ENCODE data around the gene PEAR1. TPM values are rescaled to one million over a fixed set of nuclear protein-coding genes. Genes with fewer than 3 reads are reported as not detected.

Gene PEAR1
- total RNA-seq, 1 experiment from 2014 or later: 10.8 TPM

DNA sequence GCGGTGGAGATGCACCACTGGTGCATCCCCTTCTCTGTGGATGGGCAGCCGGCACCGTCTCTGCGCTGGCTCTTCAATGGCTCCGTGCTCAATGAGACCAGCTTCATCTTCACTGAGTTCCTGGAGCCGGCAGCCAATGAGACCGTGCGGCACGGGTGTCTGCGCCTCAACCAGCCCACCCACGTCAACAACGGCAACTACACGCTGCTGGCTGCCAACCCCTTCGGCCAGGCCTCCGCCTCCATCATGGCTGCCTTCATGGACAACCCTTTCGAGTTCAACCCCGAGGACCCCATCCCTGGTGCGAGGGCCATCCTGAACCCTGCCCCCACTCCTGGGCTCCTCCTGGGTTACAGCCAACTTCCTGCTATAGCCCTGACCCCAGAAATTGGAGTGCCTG is 19.9 kb upstream of the PEAR1 start:
- Histone ChIP-seq H3K27me3 (ENCODE audit: insufficient read depth, low read length) (0 out of 2 replicates have a peak, but pooled peaks cover 3% of the 10 kb centered on the region), H2AFZ (ENCODE audit: low read depth, low read length, poor library complexity, severe bottlenecking) (no peak overlapping the region), H3K4me3 (replicated peaks in 1 of 2; ENCODE audit: low read depth in 1 of 2, low read length in 2 of 2) (no peak overlapping the region), H3K36me3 (ENCODE audit: control insufficient read depth in 1 of 2, insufficient read depth in 2 of 2, low read length in 2 of 2) (no peaks in the 10 kb centered on the region), H3K79me2 (ENCODE audit: insufficient read depth, low read length) (no peaks in the 10 kb centered on the region), H3K4me2 (ENCODE audit: low read length) (no peak overlapping the region), H3K27ac (ENCODE audit: low read depth, low read length) (no peak overlapping the region), H3K9me2 (ENCODE audit: insufficient read depth) (no peaks in the 10 kb centered on the region), H3K9ac (ENCODE audit: low read length) (no peak overlapping the region), H3K4me1 (ENCODE audit: control insufficient read depth in 1 of 2, insufficient read depth in 2 of 2, low read length in 2 of 2) (peaks cover 0 to 15% of the 10 kb centered on the region in 2 experiments; a peak in 2 of 4 replicates), H4K20me1 (ENCODE audit: insufficient read depth) (no peaks in the 10 kb centered on the region), H3K9me3 (ENCODE audit: control insufficient read depth in 1 of 2, insufficient read depth in 1 of 2, low read depth in 1 of 2, low read length in 2 of 2) (no peaks in the 10 kb centered on the region)
- intact Hi-C loops (cut with micrococcal nuclease): no loop called here
- BruUV-seq (replicated peaks): no TSS peak
- ChIA-PET POLR2A (no interaction called here), RAD21 (ENCODE audit: low non-redundant PET in 1 of 2, low total read pairs in 2 of 2, uncharacterized antibody in 2 of 2, unreplicated experiment in 2 of 2) (no interaction called here), CTCF (no interaction called here)
- DNase-seq (ENCODE audit: low read depth, low spot score): no peak
- no peak for ATAC-seq
- no peak for TF ChIP-seq RAD21 (IDR thresholded peaks at IDR 0.05; ENCODE audit: low read depth)
- TF ChIP-seq EGR1 (IDR thresholded peaks at IDR 0.05; ENCODE audit: low read depth): no peak
- no peak for TF ChIP-seq EZH2phosphoT487 (IDR thresholded peaks at IDR 0.05; ENCODE audit: borderline replicate concordance)
- no peak for TF ChIP-seq SRF (IDR thresholded peaks at IDR 0.05; ENCODE audit: low read depth)
- TF ChIP-seq ELF1 (IDR thresholded peaks at IDR 0.05; ENCODE audit: borderline replicate concordance, low read depth): no peak
- TF ChIP-seq, protein P1, sequence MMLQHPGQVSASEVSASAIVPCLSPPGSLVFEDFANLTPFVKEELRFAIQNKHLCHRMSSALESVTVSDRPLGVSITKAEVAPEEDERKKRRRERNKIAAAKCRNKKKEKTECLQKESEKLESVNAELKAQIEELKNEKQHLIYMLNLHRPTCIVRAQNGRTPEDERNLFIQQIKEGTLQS (IDR thresholded peaks at IDR 0.05): no peak
- no peak for TF ChIP-seq CEBPB (IDR thresholded peaks at IDR 0.05; ENCODE audit: low read depth)
- no peak for TF ChIP-seq CBX3 (IDR thresholded peaks at IDR 0.05; ENCODE audit: low read depth)
- no peak for TF ChIP-seq ZNF274 (IDR thresholded peaks at IDR 0.05; ENCODE audit: low read depth, low read length)
- TF ChIP-seq SIN3A (IDR thresholded peaks at IDR 0.05; ENCODE audit: low read depth): no peak
- no peak for TF ChIP-seq JUND (IDR thresholded peaks at IDR 0.05)
- TF ChIP-seq SP1 (IDR thresholded peaks at IDR 0.05; ENCODE audit: low read depth): no peak

DNA sequence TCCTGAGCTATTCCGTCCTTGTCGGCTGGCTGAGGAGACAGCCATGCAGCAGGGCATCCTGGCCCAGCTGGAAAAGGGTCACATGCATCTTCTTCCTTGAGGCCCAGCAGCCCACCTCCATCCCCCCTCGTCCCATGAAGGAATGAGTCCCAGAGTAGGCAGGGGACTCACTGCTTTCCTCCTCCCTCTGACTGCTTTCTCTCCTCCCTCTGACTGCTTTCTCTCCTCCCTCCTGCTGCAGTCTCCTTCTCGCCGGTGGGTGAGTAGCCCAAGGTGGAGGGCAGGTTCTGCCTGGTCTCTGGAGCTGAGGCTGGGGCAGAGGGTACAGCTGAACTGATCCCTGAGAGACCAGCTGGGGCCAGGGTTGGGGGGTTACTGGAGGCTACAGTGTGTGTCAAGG is 19.4 kb upstream of the PEAR1 start:
- CTCF ChIA-PET: interaction anchor here (1.0 kb wide), 1 partner anchor 184 kb away, joined by 3 read pairs; no protein-coding TSS in a partner anchor
- no peaks in the 10 kb centered on the region for H3K79me2 ChIP-seq (ENCODE audit: insufficient read depth, low read length)
- H3K36me3 ChIP-seq (ENCODE audit: control insufficient read depth in 1 of 2, insufficient read depth in 2 of 2, low read length in 2 of 2): no peaks in the 10 kb centered on the region
- H3K4me2 ChIP-seq (ENCODE audit: low read length): no peak overlapping the region
- no peaks in the 10 kb centered on the region for H4K20me1 ChIP-seq (ENCODE audit: insufficient read depth)
- intact Hi-C loops (cut with micrococcal nuclease): no loop called here
- H3K4me1 ChIP-seq (ENCODE audit: control insufficient read depth in 1 of 2, insufficient read depth in 2 of 2, low read length in 2 of 2): peaks cover 0 to 15% of the 10 kb centered on the region in 2 experiments; a peak in 2 of 4 replicates
- RAD21 ChIA-PET (ENCODE audit: low non-redundant PET in 1 of 2, low total read pairs in 2 of 2, uncharacterized antibody in 2 of 2, unreplicated experiment in 2 of 2): no interaction called here
- H3K9me3 ChIP-seq (ENCODE audit: control insufficient read depth in 1 of 2, insufficient read depth in 1 of 2, low read depth in 1 of 2, low read length in 2 of 2): no peaks in the 10 kb centered on the region
- no peaks in the 10 kb centered on the region for H3K9me2 ChIP-seq (ENCODE audit: insufficient read depth)
- H3K9ac ChIP-seq (ENCODE audit: low read length): no peak overlapping the region
- H2AFZ ChIP-seq (ENCODE audit: low read depth, low read length, poor library complexity, severe bottlenecking): no peak overlapping the region
- H3K27ac ChIP-seq (ENCODE audit: low read depth, low read length): no peak overlapping the region
- H3K27me3 ChIP-seq (ENCODE audit: insufficient read depth, low read length): 0 out of 2 replicates have a peak, but pooled peaks cover 3% of the 10 kb centered on the region
- BruUV-seq (replicated peaks): no TSS peak
- POLR2A ChIA-PET: no interaction called here
- DNase-seq (ENCODE audit: low read depth, low spot score) (no peak), ATAC-seq (no peak)
- H3K4me3 ChIP-seq (replicated peaks in 1 of 2; ENCODE audit: low read depth in 1 of 2, low read length in 2 of 2): no peak overlapping the region
- no peak for TF ChIP-seq SRF (IDR thresholded peaks at IDR 0.05; ENCODE audit: low read depth)
- TF ChIP-seq, protein P2, sequence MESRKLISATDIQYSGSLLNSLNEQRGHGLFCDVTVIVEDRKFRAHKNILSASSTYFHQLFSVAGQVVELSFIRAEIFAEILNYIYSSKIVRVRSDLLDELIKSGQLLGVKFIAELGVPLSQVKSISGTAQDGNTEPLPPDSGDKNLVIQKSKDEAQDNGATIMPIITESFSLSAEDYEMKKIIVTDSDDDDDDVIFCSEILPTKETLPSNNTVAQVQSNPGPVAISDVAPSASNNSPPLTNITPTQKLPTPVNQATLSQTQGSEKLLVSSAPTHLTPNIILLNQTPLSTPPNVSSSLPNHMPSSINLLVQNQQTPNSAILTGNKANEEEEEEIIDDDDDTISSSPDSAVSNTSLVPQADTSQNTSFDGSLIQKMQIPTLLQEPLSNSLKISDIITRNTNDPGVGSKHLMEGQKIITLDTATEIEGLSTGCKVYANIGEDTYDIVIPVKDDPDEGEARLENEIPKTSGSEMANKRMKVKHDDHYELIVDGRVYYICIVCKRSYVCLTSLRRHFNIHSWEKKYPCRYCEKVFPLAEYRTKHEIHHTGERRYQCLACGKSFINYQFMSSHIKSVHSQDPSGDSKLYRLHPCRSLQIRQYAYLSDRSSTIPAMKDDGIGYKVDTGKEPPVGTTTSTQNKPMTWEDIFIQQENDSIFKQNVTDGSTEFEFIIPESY (IDR thresholded peaks at IDR 0.05; ENCODE audit: extremely low read depth, insufficient replicate concordance, low read length): no peak
- no peak for TF ChIP-seq POLR2AphosphoS5 (IDR thresholded peaks at IDR 0.05; ENCODE audit: low read depth, low read length)
- no peak for TF ChIP-seq CEBPB (IDR thresholded peaks at IDR 0.05; ENCODE audit: low read depth)
- no peak for TF ChIP-seq ELF1 (IDR thresholded peaks at IDR 0.05; ENCODE audit: borderline replicate concordance, low read depth)
- TF ChIP-seq, protein P3, sequence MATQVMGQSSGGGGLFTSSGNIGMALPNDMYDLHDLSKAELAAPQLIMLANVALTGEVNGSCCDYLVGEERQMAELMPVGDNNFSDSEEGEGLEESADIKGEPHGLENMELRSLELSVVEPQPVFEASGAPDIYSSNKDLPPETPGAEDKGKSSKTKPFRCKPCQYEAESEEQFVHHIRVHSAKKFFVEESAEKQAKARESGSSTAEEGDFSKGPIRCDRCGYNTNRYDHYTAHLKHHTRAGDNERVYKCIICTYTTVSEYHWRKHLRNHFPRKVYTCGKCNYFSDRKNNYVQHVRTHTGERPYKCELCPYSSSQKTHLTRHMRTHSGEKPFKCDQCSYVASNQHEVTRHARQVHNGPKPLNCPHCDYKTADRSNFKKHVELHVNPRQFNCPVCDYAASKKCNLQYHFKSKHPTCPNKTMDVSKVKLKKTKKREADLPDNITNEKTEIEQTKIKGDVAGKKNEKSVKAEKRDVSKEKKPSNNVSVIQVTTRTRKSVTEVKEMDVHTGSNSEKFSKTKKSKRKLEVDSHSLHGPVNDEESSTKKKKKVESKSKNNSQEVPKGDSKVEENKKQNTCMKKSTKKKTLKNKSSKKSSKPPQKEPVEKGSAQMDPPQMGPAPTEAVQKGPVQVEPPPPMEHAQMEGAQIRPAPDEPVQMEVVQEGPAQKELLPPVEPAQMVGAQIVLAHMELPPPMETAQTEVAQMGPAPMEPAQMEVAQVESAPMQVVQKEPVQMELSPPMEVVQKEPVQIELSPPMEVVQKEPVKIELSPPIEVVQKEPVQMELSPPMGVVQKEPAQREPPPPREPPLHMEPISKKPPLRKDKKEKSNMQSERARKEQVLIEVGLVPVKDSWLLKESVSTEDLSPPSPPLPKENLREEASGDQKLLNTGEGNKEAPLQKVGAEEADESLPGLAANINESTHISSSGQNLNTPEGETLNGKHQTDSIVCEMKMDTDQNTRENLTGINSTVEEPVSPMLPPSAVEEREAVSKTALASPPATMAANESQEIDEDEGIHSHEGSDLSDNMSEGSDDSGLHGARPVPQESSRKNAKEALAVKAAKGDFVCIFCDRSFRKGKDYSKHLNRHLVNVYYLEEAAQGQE (IDR thresholded peaks at IDR 0.05; ENCODE audit: low read depth): no peak
